HUES64 (cell line): ENCODE data around the gene FOXR1.
A peak's percentile ranks its signal among the peaks of the same experiment; 100 is the strongest.

Source experiments
- H3K27ac ChIP-seq: 2 replicates; pipeline ENCODE4 v1.7.0; 2013; ENCODE audit warnings: low read depth, low read length, inconsistent platforms
- H3K27me3 ChIP-seq: 2 replicates; pipeline ENCODE4 v1.6.1; 2013; ENCODE audit warnings: mild to moderate bottlenecking, low read length; ENCODE audit not compliant: insufficient read depth
- H3K36me3 ChIP-seq: 2 replicates; pipeline ENCODE4 v1.6.1; 2013; ENCODE audit warnings: mild to moderate bottlenecking, low read length; ENCODE audit not compliant: insufficient read depth
- H3K4me1 ChIP-seq: 2 replicates; pipeline ENCODE4 v1.6.1; 2013; ENCODE audit warnings: mild to moderate bottlenecking, low read length, moderate library complexity; ENCODE audit not compliant: insufficient read depth
- H3K4me3 ChIP-seq: 2 replicates; pipeline ENCODE4 v1.5.1; 2013; ENCODE audit warnings: mild to moderate bottlenecking, low read length, moderate library complexity
- H3K9ac ChIP-seq: 2 replicates; pipeline ENCODE4 v1.6.1; 2013; ENCODE audit warnings: mild to moderate bottlenecking, low read depth, low read length
- H3K9me3 ChIP-seq: 2 replicates; pipeline ENCODE4 v1.6.1; 2013; ENCODE audit warnings: low read depth, low read length; ENCODE audit not compliant: insufficient read depth
- WGBS: fragments of 150-250, 120-280 bp; methylation state at CpG from one replicate; pipeline ENCODE4 v1.1.7; 2013; ENCODE audit warnings: missing lambda C conversion rate; 5-methylcytosine and 5-hydroxymethylcytosine counted together

FOXR1 gene

GRCh38 chr11:119021631-119022030 is 50.1 kb downstream of the FOXR1 start:
- no peak overlapping the region for H3K4me3 ChIP-seq
- H3K4me1 ChIP-seq, result peaks cover 13% of the 10 kb centered on the region
- H3K27ac ChIP-seq, result no peak overlapping the region
- WGBS, result 98% methylated on average over 5 of the region's 5 CpGs
- no peak overlapping the region for H3K9ac ChIP-seq
- H3K27me3 ChIP-seq, result no peaks in the 10 kb centered on the region
- H3K36me3 ChIP-seq, result peaks cover 74% of the 10 kb centered on the region
- no peaks in the 10 kb centered on the region for H3K9me3 ChIP-seq

- no peaks in the 10 kb centered on the region for H3K27me3 ChIP-seq
Measured at GRCh38 chr11:119023741-119024140, 52.2 kb downstream of the FOXR1 start.

GRCh38 chr11:119024430-119025098 is 53.0 kb downstream of the FOXR1 start:
- Histone ChIP-seq H3K9me3 (no peaks in the 10 kb centered on the region), H3K27ac (no peak overlapping the region), H3K27me3 (no peaks in the 10 kb centered on the region), H3K36me3 (peaks cover 86% of the 10 kb centered on the region), H3K4me1 (peaks cover 16% of the 10 kb centered on the region), H3K4me3 (no peak overlapping the region), H3K9ac (no peak overlapping the region)
- 85% methylated on average over 15 of the region's 15 CpGs for WGBS

More at GRCh38 chr11:119023741-119024140, 52.2 kb downstream of the FOXR1 start:
- Histone ChIP-seq H3K27ac (no peak overlapping the region), H3K4me3 (no peak overlapping the region), H3K36me3 (peaks cover 83% of the 10 kb centered on the region), H3K4me1 (peaks cover 8% of the 10 kb centered on the region), H3K9me3 (no peaks in the 10 kb centered on the region), H3K9ac (no peak overlapping the region)

GRCh38 chr11:119025099-119025473 is 53.5 kb downstream of the FOXR1 start:
- Histone ChIP-seq H3K9ac (no peak overlapping the region), H3K27me3 (no peaks in the 10 kb centered on the region), H3K36me3 (peaks cover 81% of the 10 kb centered on the region), H3K4me1 (peaks cover 14% of the 10 kb centered on the region), H3K9me3 (no peaks in the 10 kb centered on the region), H3K4me3 (no peak overlapping the region), H3K27ac (no peak overlapping the region)
- 88% methylated on average over 5 of the region's 5 CpGs for WGBS

GRCh38 chr11:119025541-119025940 is 54.0 kb downstream of the FOXR1 start:
- Histone ChIP-seq H3K9me3 (no peaks in the 10 kb centered on the region), H3K36me3 (peaks cover 79% of the 10 kb centered on the region), H3K27me3 (no peaks in the 10 kb centered on the region), H3K9ac (no peak overlapping the region), H3K4me3 (no peak overlapping the region), H3K4me1 (peaks cover 12% of the 10 kb centered on the region), H3K27ac (no peak overlapping the region)
- WGBS, result 93% methylated on average over 5 of the region's 5 CpGs

GRCh38 chr11:119025978-119026766 is 54.6 kb downstream of the FOXR1 start:
- 94% methylated on average over 16 of the region's 16 CpGs for WGBS
- Histone ChIP-seq H3K27me3 (no peaks in the 10 kb centered on the region), H3K4me1 (peaks cover 12% of the 10 kb centered on the region), H3K4me3 (no peak overlapping the region), H3K27ac (no peak overlapping the region), H3K9ac (no peak overlapping the region), H3K36me3 (peaks cover 77% of the 10 kb centered on the region), H3K9me3 (no peaks in the 10 kb centered on the region)

- WGBS, result 95% methylated on average over 2 of the region's 2 CpGs
- H3K36me3 ChIP-seq, result peaks cover 70% of the 10 kb centered on the region
Measured at GRCh38 chr11:119026970-119027369, 55.4 kb downstream of the FOXR1 start.

GRCh38 chr11:119027561-119028345 is 56.2 kb downstream of the FOXR1 start:
- Histone ChIP-seq H3K4me1 (peaks cover 12% of the 10 kb centered on the region), H3K36me3 (peaks cover 63% of the 10 kb centered on the region), H3K9me3 (no peaks in the 10 kb centered on the region), H3K9ac (no peak overlapping the region), H3K27ac (no peak overlapping the region), H3K27me3 (no peaks in the 10 kb centered on the region), H3K4me3 (no peak overlapping the region)
- WGBS, result 90% methylated on average over 8 of the region's 9 CpGs

More at GRCh38 chr11:119026970-119027369, 55.4 kb downstream of the FOXR1 start:
- no peak overlapping the region for H3K4me3 ChIP-seq
- H3K9ac ChIP-seq, result no peak overlapping the region
- no peak overlapping the region for H3K27ac ChIP-seq
- peaks cover 12% of the 10 kb centered on the region for H3K4me1 ChIP-seq
- H3K27me3 ChIP-seq, result no peaks in the 10 kb centered on the region
- H3K9me3 ChIP-seq, result no peaks in the 10 kb centered on the region

- Histone ChIP-seq H3K4me3 (peak overlapping the region; percentile 87), H3K27ac (no peak overlapping the region), H3K9ac (0 out of 2 replicates have a peak overlapping the region, but pooled peaks have one; percentile 86)
Measured at GRCh38 chr11:119028346-119029068, 56.9 kb downstream of the FOXR1 start.

GRCh38 chr11:119029069-119029339 is 57.4 kb downstream of the FOXR1 start:
- Histone ChIP-seq H3K27me3 (no peaks in the 10 kb centered on the region), H3K27ac (no peak overlapping the region), H3K4me1 (peaks cover 12% of the 10 kb centered on the region), H3K4me3 (peak overlapping the region; percentile 87), H3K9me3 (no peaks in the 10 kb centered on the region), H3K9ac (peak overlapping the region; percentile 86; the same call in 1 of the 2 replicates), H3K36me3 (peaks cover 50% of the 10 kb centered on the region)
- 82% methylated on average over 1 of the region's 1 CpG for WGBS

More at GRCh38 chr11:119028346-119029068, 56.9 kb downstream of the FOXR1 start:
- H3K27me3 ChIP-seq, result no peaks in the 10 kb centered on the region
- H3K4me1 ChIP-seq, result peaks cover 12% of the 10 kb centered on the region
- peaks cover 55% of the 10 kb centered on the region for H3K36me3 ChIP-seq
- no peaks in the 10 kb centered on the region for H3K9me3 ChIP-seq
- 80% methylated on average over 9 of the region's 9 CpGs for WGBS
